ENCODE data around the gene TAS2R14.

The TAS2R14 gene

GRCh38 chr12:10939163-10939562 lies at the start of gene TAS2R14:
Gene TAS2R14, minus strand, starts transcription at chr12:10939263. Its CDS starts 56 bp downstream, at chr12:10939207.
- no peak for DNase-seq

GRCh38 chr12:10986812-10987211 lies 47.7 kb upstream of the TAS2R14 start, which contains the start of gene TAS2R50:
Gene TAS2R50, minus strand, starts transcription at chr12:10986912. Its CDS starts 52 bp downstream, at chr12:10986860.
- no peak for DNase-seq

- peak; percentile 53 for DNase-seq
Measured at GRCh38 chr12:10982244-10982643, 43.2 kb upstream of the TAS2R14 start.

- DNase-seq = no peak
Measured at GRCh38 chr12:10974965-10975364, 35.9 kb upstream of the TAS2R14 start.

- DNase-seq = no peak
Measured at GRCh38 chr12:10968765-10969456, 29.8 kb upstream of the TAS2R14 start.

- DNase-seq = no peak
Measured at GRCh38 chr12:10967409-10967808, 28.3 kb upstream of the TAS2R14 start.

- DNase-seq = no peak
Measured at GRCh38 chr12:10966314-10966713, 27.3 kb upstream of the TAS2R14 start.

- no peak for DNase-seq
Measured at GRCh38 chr12:10965476-10965875, 26.4 kb upstream of the TAS2R14 start.

GRCh38 chr12:10960211-10960610 lies 21.1 kb upstream of the TAS2R14 start:
- peak; percentile 7 for DNase-seq

- peak; percentile 5 for DNase-seq
Measured at GRCh38 chr12:10959804-10960203, 20.7 kb upstream of the TAS2R14 start.

GRCh38 chr12:10957741-10958140 lies 18.7 kb upstream of the TAS2R14 start:
- DNase-seq = no peak

GRCh38 chr12:10956085-10956484 lies 17.0 kb upstream of the TAS2R14 start:
- DNase-seq = no peak

- no peak for DNase-seq
Measured at GRCh38 chr12:10952645-10953044, 13.6 kb upstream of the TAS2R14 start.

- DNase-seq = no peak
Measured at GRCh38 chr12:10943167-10943566, 4.1 kb upstream of the TAS2R14 start.

- DNase-seq = no peak
Measured at GRCh38 chr12:10941916-10942607, 3.0 kb upstream of the TAS2R14 start.

- DNase-seq = no peak
Measured at GRCh38 chr12:10941369-10941768, 2.3 kb upstream of the TAS2R14 start.

GRCh38 chr12:10940389-10940788 lies 1.3 kb upstream of the TAS2R14 start:
- no peak for DNase-seq

- no peak for DNase-seq
Measured at GRCh38 chr12:10936506-10936905, 2.6 kb downstream of the TAS2R14 start.

- DNase-seq = no peak
Measured at GRCh38 chr12:10928746-10929286, 10.2 kb downstream of the TAS2R14 start, which contains the start of gene PRH2. Gene PRH2, plus strand, starts transcription at chr12:10929236. Its CDS starts 38 bp downstream, at chr12:10929274.

GRCh38 chr12:10926269-10926668 lies 12.8 kb downstream of the TAS2R14 start:
- no peak for DNase-seq

GRCh38 chr12:10919809-10920208 lies 19.3 kb downstream of the TAS2R14 start:
- no peak for DNase-seq

- DNase-seq = no peak
Measured at GRCh38 chr12:10910380-10910779, 28.7 kb downstream of the TAS2R14 start.

GRCh38 chr12:10909462-10909861 lies 29.6 kb downstream of the TAS2R14 start, which contains the start of gene TAS2R13:
Gene TAS2R13, minus strand, starts transcription at chr12:10909562. Its CDS starts 264 bp downstream, at chr12:10909298.
- DNase-seq = no peak

GRCh38 chr12:10904686-10905085 lies 34.4 kb downstream of the TAS2R14 start:
- DNase-seq = no peak
